GM19438 (cell line): Measurements from ENCODE around the gene NEMF.
A peak's percentile ranks its signal among the peaks of the same experiment; 100 is the strongest.
"Not testable (repeated sequence)": the region's sequence is repeated elsewhere in the genome, so short reads cannot be mapped to it uniquely, and the experiment has no call there.

ENCODE experiments used
- ATAC-seq: cut with Tn5 transposase; IDR thresholded peaks from one replicate; pipeline ENCODE4 v1.9.1; 2021; ENCODE audit warnings: low read depth; ENCODE audit not compliant: unreplicated experiment

The NEMF gene

GRCh38 chr14:49880267-49881064 is 27.9 kb upstream of the NEMF start:
- no peak for ATAC-seq

- peak; percentile 89 for ATAC-seq
Measured at GRCh38 chr14:49879646-49880204, 27.1 kb upstream of the NEMF start.

DNA sequence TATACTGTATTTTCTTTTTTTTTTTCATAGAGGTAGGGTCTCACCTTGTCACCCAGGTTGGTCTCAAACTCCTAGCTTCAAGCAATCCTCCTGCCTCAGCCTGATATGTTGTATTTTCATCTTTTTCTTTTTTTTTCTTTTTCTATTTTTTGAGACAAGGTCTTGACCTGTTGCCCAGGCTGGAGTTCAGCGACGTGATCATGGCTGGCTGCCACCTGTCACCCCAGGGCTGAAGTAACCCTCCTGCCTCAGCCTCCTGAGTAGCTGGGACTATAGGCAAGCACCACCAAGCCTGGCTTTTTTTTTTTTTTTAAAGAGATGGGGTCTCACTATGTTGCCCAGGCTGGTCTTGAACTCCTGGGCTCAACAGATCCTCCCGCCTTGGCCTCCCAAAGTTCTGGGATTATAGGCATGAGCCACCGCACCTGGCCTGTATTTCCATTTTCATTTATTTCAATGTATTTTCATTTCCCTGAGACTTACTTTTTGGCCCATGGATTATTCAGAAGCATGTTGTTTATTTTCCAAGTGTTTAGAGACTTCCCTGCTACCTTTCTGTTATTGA is 24.1 kb upstream of the NEMF start:
- no peak for ATAC-seq

DNA sequence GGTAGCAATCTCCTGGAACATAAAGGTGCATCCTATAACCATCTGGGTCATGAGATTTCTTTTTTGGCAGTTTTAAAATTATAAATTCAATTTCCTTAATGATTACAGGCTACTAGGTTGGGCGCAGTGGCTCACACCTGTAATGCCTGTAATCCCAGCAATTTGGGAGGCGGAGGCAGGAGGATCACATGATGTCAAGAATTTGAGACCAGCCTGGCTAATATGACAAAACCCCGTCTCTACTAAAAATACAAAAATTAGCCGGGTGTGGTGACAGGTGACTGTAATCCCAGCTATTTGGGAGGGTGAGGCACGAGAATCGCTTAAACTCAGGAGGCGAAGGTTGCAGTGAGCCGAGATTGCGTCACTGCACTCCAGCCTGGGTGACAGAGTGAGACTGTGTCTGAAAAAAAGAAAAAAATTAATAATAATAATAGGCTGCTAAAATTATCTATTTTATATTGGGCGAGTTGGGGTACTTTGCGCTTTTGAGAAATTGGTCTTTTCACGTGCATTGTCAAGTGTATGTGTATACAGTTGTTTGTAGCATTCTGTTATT is 23.1 kb upstream of the NEMF start:
- ATAC-seq, result no peak

DNA sequence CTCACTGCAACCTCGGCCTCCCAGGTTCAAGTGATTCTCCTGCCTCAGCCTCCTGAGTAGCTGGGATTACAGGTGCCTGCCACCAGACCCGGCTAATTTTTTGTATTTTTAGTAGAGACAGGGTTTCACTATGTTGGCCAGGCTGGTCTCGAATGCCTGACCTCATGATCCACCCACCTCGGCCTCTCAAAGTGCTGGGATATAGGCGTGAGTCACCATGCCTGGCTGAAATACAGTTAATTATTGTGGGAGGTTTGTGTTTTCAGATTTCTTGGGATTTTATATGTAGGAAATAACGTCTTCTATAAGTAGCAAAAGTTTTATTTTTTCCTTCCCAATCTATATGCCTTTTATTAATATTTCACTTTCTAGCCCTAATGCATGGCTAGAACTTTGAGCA is 21.0 kb upstream of the NEMF start:
- not testable (repeated sequence) for ATAC-seq

GRCh38 chr14:49870908-49871307 is 18.3 kb upstream of the NEMF start:
- ATAC-seq, result no peak

DNA sequence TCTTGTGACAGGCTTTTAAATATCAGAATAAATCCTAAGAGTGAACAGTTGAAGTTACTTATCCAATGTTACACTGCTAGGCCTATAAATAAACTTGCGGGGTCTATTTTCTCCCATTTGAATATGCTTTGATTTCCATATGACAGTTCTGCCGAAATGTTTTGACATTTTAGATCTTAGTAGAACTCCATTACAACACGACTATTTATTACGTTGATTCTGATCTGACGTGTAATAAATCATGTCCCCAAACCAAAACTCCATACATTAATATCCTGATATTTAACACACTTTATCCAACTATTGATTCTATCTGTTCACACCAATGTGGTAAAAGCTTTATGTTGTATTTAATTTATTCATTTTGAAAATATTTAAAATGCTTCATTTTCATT is 16.1 kb upstream of the NEMF start:
- no peak for ATAC-seq

DNA sequence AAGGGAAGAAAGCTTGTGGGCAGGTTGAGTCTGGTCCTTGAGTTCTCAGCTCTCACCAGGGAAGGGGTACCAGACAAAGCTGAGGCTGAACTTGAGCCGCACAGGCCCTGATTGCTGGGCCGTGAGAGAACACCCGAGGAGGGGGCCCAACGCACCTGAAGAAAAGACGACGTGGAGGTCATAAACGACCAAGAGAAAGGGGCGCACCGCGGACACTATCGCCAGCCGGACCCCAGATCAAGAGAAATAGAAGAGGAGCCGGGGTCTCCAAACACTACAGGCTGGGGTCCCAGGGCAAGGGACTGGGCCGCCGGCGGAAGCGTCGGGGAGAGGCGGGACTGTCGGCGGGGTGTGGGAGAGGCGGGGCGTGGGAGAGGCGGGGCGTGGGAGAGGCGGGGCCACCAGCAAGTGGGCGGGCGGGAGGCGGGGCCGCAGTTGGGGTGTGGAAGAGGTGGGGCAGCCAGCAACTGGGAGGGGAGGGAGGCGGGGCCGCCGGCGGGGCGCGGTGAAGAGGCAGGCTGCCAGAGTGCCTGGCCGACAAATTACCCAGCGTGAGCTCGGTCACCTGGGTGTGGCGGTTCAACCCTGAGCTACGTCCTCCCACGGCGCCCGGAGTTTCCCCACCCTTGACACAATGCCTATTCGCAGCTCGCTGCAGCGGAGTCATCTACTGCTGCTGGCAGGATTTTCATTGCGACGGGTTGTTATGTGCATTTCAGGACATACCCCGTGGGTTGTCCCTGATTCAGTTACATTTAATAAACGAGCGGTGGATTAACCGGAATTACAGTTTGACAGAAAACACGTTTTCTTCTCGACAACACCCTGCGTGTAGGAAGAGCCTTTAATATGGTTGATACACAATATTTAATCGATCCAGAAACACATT is 15.5 kb upstream of the NEMF start:
- peak; percentile 87 for ATAC-seq

DNA sequence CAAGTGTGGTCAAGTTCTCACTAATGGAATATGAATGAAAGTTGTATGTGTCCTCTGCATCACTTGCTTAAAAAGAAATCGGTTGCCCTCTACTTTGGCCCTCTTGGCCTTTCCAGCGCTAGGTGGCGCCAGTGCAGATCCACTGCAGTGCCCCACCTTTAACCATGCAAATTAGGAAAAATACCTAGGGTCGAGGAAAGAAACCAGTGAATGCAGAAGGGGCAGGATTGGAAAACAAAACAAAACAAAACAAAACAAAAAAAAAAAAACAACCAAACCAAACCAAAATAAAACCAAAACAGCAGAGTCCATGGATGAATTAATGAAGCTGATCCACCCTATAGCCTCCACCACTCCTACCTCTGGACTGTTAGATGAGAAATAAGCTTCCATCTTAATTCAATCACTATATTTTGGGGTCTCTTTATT is 12.9 kb upstream of the NEMF start:
- ATAC-seq, result no peak

GRCh38 chr14:49863487-49864281 is 11.1 kb upstream of the NEMF start:
- no peak for ATAC-seq

DNA sequence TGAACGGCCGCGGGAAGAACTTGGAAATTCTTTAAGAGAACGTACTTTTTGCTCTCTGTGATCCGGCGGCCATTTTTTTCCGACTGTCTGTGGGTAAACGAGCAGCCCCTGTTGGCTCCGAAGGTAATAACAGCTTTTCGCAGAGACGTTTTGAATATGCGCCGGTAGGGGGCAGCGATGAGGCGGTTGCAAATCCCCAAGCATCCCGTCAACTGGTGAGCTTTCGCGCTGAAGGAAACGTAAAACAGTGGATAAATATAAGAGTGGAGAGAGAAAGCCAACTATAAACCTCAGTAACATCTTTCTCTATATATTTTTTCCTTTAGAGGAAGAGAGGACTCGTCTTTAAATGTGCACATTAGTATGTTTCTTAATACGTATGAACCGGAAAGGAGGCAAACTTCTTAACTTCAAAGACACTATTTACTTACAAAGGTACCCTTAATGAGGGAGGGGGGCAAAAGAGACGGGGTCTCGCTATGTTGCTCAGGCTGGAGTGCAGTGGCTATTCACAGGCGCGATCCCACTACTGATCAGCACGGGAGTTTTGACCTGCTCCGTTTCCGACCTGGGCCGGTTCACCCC is 9.6 kb upstream of the NEMF start:
- no peak for ATAC-seq

- no peak for ATAC-seq
Measured at GRCh38 chr14:49861699-49862088, 9.1 kb upstream of the NEMF start.

GRCh38 chr14:49860988-49861698 is 8.6 kb upstream of the NEMF start:
- ATAC-seq, result no peak

DNA sequence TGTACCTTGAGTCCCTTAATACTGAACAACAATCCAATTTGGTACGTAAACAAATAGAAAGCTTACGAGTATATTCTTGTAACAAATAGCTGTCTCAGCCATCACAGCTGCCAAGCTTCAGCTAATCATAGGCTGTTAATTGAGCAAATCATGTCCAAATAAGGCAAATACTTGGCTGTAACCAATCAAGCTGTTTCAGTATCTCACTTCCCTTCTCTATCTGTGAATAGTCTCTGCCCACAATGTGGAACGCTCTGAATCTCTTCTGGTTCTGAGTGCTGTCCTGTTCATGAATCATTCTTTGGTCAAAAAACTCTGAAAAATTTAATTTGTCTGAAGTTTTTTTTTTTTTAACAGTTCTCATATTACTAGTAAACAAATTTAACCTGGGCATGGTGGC is 5.8 kb upstream of the NEMF start:
- ATAC-seq, result no peak

DNA sequence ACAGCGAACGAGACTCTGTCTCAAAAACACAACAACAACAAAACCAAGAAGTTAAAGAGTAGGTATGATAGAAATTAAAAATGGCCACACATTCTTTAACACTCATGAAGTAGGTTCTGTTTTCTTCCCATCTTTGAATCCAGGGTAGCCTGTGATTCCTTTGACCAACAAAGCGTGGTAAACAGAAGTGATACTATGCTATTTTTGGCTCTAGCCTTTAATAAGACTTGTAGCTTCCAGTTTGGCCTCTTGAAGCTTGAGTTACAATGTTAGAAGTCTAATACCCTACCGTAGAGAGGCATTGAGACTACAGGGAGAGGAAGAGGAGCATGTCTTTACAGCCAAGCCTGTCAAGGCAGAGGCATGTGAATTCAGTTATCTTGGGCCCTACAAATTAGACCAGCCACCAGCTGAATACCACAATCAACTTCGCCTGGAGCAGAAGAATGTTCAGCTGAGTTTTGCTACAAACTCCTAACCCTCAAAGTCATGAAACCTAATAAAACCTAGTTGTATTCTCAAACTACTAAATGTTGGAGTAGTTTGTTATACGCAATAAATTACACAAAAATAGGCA is 4.9 kb upstream of the NEMF start:
- no peak for ATAC-seq

- no peak for ATAC-seq
Measured at GRCh38 chr14:49853572-49854375, 1.2 kb upstream of the NEMF start.

- ATAC-seq, result peak; percentile 13
Measured at GRCh38 chr14:49853158-49853477, 530 bp upstream of the NEMF start.

DNA sequence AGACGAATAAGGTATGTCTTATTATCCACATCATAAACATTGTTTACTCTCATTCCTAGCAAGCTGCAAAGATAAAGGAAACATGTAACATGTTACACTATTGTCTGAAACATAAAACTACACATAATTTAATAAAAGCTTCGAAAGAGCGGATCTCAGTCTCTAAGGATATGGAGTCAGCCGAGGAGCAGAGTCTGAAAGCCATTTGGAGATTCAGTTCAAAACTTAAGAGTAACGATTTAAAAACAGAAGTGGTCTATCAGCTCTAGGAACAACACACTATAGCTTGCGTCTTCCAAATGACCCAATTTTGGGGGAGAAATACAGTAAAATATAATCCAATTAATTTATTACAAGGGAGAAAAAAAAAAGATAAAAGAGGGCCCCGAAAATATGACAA is 775 bp downstream of the NEMF start:
- no peak for ATAC-seq
